ENCODE results near the gene C9orf57.
"Not testable (repeated sequence)": the region's sequence is repeated elsewhere in the genome, so short reads cannot be mapped to it uniquely, and the experiment has no call there.

The C9orf57 gene, protein sequence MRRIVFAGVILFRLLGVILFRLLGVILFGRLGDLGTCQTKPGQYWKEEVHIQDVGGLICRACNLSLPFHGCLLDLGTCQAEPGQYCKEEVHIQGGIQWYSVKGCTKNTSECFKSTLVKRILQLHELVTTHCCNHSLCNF

DNA sequence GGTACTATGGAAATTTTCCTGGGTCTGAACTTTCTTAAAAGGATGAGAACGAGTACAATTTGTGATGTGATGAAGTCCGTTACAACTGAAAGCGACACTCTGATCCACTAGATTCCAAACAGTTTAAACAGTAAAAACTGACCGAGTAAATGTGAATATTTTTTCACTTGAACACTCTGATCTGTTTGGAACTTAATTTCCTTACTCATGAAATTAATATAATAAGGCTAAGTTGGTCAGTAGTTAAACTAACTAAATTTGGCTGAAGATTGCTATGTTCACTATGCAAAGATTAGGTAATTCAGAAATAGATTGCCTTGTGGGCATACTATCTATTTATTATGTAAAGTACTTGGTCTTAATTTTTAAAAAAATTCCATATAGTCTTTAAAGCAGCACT, at the start of gene C9orf57:
TSS of gene C9orf57 (minus strand) at position 101 of the 400 bp plus-strand sequence. CDS start 1,282 bp downstream, outside the sequence.
- no peak for DNase-seq

DNA sequence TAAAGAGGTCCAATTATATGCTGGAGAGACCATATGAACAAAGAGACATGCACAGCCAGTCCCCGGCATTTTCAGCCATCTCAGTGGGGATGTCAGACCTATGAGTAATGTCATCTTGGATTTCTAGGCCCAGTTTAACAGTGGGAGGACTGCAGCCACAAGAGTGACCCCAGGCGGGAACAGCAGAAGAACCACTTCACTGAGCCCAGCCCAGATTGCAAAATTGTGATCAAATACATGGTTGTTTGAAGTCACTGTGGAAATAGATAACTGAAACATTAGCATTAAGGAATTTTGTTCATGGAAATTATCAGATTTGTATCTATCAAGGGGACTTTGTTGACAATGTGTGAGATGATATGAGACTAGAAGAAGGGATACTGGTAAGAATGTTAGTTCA, 42.1 kb upstream of the C9orf57 start:
- no peak for DNase-seq

DNA sequence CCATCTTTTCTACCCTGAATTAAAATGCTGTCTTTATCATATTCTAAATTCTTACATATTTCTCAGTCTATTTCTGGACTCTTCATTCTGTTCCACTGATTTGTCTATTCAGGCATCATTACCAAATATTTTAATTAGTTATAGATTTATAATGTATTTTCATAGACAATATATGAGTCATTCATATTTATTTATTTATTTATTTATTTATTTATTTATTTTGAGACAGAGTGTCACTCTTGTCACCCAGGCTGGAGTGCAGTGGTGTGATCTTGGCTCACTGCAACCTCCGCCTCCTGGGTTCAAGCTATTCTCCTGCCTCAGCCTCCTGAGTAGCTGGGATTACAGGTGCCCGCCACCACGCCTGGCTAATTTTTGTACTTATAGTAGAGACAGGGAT, 35.1 kb upstream of the C9orf57 start:
- DNase-seq, result not testable (repeated sequence)

DNA sequence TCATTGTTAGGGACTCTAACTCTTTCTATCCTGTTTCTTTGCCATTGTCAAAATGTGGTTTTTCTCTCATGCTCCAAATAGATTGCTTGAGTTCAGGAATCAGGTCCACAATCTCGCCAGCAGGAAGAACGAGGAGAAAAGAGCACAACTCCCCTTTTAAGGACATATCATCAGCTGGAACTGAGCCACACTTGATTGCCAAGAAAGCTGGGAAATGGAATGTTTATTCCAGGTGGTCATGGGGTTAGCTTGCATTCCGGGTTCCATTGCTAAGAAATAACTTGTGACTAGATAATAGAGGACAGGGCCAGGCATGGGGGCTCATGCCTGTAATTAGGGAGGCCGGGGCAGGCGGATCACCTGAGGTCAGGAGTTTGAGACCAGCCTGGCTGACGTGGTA, 32.4 kb upstream of the C9orf57 start:
- DNase-seq, result no peak

DNA sequence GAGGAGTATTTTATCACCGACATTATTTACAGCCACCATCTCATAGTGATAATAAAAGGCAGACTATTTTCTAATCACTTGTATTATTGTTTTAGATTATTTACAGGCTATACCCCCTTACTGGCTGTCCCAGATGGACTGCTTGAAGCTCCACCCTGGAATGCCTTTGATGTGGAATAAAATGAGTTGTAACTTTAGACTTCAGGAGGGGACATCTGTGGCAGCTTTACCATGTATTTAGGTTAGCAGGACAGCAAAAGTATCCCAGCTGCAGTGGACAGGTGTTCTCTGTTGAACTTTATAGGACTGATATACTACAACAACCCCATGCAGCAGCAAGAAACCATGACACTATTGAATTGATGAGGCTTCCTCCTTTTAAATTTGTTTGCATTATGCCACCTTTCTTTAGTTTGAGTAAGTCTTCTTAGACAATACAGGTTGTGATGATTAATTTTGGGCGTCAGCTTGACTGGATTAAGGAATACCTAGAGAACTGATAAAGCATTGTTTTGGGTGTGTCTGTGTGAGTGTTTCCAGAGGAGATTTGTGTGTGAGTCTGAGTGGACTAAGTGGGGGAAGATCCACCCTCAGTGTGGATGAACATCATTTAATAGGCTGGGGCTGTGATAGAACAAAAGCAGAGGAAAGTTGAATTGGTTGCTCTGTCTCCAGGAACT, 29.2 kb upstream of the C9orf57 start:
- no peak for DNase-seq

DNA sequence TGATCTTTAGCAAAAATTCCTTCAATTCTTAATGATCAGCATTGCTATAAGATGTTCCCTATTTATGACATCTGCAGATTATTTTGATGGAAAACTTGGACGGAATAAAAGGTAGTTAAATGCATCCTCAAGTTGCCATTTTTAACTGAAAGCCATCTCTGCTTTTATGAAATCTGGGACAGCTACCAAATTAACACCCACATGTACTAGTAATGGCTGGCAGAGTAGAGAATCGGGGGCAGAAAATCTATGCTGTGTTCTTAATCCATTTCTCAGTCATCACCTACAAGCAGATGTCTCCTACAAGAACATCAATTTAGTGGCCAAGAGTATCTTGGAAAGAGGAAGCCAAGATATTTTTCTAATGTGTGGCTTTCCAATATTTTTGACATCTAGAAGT, 22.1 kb upstream of the C9orf57 start:
- DNase-seq, result no peak

DNA sequence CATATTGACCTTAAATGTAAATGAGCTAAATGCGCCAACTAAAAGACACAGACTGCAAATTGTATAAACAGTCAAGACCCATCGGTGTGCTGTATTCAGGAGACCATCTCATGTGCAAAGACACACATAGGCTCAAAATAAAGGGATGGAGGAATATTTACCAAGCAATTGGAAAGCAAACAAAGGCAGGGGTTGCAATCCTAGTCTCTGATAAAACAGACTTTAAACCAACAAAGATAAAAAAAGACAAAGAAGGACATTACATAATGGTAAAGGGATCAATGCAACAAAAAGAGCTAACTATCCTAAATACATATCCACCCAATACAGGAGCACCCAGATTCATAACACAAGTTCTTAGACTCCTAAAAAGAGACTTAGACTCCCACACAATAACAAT, 14.3 kb upstream of the C9orf57 start:
- not testable (repeated sequence) for DNase-seq

DNA sequence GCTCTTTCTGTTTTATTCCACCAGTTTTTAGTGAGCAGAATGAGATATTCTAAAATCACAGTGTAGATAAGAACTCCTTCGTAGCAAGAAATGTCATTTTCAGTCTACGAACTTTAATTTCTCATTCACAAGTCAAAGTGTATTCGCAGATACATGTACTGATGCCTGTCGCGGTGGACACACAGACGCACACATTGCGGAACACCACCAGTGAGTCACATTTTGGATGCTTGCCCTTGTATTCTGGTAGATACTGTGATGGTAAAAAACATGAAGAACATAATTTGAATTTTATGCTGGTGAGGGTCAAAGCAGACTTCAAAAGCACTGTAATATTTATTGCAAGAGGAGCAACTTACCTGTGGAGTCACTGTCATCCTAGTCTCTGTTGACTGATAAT, 4.7 kb upstream of the C9orf57 start:
- DNase-seq, result no peak

DNA sequence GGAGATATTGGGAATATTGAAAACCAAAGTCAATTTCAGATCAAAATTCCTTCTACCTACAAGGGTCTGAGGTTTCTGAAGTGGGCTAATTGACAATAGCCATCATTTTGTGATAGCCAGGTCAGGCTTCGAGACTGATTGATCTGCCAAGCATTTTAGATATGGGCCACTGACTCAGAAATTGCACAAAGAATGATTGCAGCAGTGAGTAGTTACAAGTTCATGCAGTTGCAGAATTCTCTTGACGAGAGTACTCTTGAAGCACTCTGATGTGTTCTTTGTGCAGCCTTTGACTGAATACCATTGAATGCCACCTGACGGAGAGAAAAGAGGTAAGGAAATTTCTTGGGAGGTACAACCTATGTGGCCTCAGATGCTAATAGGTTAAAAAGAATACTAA, 8.3 kb downstream of the C9orf57 start:
- no peak for DNase-seq

DNA sequence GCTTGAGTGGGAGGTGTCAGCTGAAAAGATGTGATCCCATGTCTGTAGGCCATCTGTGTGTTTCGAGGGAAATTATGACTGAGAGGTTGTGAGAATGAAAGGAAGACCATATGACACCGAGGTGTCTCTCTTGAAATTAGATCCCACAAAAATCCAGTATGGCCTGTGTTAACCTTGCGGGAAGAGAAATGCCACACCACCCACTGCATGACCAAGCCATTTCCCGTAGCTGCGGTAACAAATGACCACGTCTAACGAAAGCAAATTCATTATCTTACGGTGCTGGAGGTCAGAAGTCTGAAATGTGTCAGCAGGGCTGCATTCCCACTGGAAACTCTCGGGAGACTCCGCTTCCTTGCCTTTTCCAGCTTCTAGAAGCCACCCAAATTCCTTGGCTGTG, 11.6 kb downstream of the C9orf57 start:
- DNase-seq, result no peak

DNA sequence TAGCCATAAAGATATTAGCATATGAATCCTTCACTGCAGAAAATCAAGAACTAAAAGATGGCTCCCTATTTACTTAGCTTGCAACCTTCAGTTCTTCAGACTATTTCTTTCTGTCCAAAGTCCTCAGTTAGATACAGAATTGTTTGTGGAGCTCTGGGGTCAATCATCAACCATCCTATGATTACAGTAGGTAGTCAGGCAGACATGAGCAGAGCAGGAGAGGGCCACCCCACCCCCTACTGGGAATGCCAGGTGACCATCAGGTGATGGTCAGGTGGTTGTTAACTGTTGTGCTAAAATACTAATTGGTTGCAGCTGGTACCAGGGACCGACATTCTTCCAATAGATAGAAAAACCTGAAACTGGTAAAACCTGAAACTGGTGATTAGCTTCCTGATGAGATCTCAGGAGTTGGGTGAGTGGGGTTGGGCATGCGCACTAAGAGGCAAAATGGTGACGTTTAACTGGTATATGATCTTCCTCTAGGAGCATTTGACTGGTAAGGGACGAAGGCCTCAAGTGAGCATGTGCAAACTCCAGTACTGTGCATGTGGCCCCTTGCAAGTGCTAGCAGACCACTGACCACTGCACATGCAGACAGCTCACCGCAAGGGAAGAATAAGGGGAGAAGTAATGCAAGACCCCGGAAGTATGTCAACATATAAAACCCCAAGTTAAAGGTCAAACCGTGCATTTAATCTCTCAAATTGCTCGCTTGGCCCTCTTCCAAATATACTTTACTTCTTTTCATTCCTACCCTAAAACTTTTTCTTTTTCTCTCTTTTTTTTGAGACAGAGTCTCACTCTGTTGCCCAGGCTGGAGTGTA, 13.6 kb downstream of the C9orf57 start:
- DNase-seq, result no peak

DNA sequence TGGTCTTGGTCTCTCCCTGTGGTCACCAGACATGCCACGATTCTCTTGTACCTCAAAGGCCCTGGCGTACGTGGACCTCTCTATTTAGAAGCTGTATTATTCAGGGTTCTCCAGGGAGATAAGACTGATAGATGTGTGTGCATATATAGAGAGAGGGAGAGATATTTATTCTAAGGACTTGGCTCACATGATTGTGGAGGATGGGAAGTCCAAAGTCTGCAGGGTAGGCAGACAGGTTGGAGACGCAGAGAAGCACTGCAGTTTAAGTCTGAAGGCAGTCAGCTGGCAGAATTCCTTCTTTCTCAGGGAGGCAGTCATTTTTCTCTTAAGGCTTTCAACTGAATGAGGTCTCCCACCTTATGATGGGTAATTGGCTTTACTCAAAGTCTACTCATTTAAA, 16.3 kb downstream of the C9orf57 start:
- DNase-seq, result no peak

DNA sequence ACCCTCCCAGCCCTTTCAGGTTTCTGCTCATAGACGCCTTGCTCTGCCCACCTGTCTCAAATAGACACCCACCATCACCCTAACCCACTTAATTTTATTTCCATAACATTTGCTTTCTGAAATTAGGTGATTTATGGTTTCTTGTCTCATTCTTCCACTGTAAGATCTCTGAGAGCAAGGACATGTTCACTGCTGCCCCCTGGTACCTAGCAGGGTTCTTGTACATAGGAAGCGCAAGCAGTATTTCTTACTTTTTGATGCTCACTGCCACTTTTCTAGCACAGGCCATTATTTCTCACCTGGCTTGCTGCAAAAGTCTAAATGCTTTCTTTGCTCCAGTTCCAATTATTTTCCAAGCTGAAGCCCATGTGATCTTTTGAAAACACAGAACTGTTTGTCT, 16.8 kb downstream of the C9orf57 start:
- no peak for DNase-seq

DNA sequence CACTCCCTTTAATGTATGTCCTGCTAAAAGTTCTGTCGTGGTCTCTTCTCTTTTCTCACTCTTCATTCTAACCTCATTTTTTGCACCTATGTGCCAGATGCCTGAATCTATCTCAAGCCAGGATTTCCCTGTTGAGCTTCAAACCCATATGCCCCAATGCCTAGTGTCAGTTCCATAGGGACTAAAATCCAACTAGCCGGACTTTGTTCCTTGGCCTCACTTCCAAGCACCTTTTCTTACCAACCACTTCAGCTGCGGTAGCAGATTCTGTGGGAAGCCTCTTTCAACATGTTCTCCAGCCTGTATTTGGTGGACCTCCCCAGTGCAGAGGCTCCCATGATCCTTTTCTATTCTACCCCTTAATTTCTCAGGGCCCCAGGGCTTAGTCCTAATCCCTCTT, 17.5 kb downstream of the C9orf57 start:
- DNase-seq, result no peak

DNA sequence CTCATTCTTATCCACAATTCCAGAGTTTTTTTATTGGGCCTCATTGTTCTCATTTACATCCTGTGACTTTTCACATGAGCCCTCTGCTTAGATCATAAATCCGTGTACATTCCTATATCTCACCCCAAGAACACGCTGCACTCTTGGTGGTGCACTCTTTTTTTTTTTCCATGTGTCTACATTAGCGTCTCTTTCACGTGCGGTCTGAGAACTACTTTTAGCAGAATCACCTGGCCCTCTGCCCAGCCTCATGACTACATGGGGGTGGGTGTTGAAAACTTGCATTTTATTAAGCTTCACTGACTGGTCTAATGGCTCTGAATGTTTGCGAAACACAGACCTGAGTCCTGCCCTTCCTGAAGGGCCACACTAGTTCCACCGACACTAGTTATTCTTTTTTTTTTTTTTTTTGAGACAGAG, 18.6 kb downstream of the C9orf57 start:
- no peak for DNase-seq

DNA sequence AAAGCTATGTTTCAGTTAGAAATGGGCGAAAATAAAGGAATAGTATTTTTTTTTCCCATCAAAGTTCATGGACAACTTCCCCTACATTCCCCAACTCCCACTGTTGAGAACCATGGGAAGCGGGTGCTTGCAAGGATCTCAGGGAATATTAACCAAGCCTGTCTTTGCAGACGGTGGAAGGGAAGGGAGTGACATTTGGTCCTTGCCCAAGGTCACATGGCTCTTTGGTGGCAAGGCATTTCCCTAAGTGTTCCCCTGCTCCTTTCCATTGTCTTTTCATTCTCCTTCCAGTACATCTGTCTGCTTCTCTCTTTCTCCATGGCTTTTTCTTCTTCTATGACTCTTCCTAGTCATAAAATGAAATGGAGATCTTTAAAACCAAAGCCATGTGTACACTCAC, 19.0 kb downstream of the C9orf57 start:
- DNase-seq, result no peak

DNA sequence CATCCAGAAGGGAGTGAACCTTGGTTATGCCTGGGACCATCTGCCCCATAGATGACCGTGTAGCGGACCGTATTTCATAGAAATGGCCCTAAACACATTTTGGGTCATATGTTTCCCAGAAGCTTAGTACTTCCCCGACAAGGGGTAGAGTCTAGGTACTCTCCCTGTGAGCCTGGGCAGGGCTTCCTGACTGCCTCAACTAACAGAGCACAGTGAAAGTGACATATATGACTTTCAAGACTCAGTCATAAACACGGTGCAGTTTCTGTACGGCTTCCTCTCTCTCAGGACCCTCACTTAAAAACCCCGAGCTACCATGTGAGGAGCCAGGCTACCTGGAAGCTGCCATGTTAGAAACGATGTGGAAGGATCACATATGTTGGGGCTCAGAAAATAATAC, 20.9 kb downstream of the C9orf57 start:
- DNase-seq, result no peak

DNA sequence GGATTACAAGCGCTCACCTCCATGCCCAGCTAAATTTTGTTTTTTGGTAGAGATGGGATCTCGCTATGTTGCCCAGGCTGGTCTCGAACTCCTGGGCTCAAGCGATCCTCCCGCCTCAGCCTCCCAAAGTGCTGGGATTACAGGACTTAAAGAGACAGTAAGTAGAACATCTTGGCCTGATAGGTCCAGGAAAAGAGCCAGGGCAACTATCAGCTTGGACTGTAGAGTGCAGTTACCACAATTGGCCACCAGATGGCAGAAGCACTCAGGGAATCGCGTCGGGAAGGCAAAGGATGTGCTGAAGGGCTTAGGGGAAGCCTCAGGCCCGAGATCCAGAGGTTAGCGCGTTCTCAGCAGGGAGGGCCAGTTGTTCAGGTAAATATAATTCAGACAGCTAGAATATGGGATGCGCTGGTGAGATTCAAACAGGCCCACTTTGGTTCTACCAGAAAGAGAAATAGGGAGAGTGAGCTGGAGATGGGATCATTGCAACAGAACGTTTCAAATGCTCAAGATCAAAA, 21.5 kb downstream of the C9orf57 start:
- no peak for DNase-seq

DNA sequence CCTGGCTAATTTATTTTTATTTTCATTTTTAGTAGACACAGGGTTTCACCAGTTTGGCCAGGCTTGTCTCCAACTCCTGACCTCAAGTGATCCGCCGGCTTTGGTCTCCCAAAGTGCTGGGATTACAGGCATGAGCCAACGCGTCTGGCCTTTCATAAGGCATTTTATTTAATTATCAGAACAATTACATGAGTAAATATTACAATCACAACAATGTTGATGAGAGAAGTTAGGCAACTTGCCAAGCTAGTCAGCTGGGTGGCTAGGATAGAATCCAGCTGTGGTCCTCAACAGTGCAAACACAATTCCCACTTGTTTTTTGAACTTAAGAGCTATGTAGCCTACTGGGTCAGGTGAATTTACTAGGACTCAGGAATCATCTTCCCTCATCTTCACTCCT, 22.0 kb downstream of the C9orf57 start:
- no peak for DNase-seq

DNA sequence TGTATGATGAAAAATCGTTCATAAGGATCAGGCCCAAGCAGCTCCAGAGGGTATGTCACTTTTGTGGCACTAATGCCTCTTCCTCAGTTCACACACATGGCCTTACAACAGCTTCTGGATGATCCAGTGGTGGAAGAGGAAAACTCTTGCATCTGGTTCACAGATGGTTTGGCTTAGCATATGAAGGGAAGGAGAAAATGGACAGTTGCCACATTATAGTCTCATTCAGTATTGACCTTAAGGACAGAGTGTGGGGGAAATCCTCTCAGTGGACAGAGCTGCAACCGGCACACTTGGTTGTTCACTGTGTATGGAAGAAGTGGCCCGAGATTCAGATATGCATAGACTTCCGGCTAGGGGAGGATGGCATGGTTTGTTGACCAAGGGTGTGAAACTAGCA, 22.8 kb downstream of the C9orf57 start:
- no peak for DNase-seq

DNA sequence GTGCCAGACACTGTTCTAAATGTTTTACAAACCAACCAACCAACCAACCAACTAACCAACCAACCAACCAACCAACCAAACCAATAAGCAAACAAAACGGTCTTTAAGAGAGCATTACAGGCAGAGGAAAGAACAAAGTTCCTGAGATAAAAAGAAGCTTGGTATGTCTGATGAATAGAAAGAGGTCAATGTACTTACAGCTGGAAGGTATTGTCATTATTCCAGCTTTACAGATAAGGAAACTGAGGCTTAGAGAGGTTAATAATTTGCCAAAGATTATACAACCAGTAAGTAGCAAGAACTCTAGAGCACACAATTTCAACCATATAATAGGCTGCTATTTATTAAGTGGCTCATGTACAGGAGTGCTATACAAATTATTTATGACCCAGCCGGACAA, 29.6 kb downstream of the C9orf57 start:
- DNase-seq, result no peak

DNA sequence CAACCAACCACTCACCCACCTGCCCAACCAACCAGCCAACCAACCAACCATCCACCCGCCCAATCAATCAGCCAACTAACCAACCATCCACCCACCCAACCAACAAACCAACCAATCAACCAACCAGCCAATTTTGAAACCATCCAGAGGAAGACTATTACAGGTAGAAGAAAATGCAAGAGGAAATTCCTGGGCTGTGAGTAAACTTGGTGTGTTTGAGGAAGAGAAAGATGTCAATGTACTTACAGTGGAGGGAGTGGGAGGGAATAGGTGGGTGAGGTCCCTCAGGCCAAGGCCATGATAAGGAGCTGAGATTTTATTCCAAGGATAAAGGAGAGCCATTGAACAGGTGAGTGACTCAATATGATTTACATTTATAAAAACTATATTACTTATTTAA, 30.4 kb downstream of the C9orf57 start:
- no peak for DNase-seq

DNA sequence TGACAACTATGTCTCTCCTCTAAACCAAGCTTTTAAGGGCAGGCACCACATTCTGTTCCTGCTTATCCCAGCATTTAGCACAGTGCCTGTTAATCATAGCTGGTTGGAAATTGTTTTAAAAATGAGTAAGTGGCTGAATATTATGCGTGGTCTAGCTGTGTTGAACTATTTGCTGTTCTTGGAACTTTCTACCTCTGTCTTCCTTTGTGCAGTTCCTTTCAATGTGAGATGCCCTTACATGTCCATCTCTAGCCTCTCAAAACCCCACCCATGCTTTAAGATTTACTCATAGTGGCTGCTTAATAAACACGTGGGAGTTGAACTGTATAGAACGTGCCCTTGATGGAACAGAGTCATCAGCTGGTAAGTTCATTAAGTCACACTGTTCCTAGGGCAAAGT, 34.5 kb downstream of the C9orf57 start:
- no peak for DNase-seq

DNA sequence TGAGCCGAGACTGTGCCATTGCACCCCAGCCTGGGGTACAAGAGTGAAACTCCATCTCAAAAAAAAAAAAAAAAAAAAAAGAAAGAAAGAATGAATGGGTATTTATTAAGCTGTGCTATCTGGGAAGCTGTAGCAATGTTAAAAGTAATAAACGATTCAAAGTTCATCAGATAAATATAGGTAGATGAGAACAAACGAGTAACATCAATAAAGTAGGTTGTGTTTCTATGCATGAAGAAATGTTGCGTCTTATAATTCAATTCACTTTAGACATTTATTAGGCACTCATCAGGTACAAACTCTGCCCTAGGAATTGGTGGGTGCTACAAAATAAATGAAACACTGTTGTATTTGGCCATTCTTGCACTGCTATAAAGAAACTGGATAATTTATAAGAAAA, 36.8 kb downstream of the C9orf57 start:
- DNase-seq, result no peak
